ENCODE measurements around the gene CELF4.

The CELF4 gene

DNA sequence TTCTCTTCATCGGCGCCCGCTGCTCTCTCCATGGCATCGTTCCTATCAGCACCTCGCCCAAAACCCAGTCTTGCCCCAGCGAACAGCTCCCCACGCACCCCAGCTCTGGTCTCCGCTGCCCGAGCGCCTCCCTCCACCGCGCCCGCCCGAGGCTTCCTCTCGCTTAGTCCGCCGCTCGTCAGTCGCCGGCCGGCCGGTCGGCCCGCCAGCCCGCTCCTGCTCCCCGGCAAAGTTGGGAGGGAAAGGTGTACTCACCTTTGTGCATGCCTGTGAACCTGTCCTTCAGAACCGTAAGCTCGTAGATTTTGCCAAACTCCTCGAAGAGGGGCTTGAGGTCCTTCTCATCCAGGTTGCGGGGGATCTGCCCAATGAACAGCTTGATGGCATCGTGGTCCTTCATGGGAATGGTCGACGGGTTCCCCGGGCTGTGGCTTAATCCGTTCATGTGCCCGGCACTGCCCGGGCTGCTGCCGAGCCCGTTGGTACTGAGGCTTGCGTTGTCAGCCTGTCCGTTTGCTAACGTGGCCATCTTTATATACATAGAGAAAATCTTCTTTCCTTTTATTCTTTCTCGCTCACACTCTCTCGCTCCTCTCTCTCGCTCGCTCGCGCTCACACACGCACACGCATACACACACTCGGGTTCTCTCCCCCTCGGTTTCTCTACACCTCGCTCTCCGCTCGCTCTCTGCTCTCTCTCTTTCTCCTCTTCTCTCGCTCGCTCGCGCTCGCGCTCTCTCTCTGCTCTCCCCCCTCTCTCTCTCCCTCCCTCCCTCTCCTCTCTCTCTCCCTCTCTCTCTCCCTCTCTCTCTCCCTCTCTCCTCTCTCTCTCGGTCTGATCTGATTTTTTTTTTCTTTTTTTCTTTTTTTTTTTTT is at the start of gene CELF4:
Gene CELF4, minus strand, starts transcription at position 698 of the 876 bp plus-strand sequence.
- DNase-seq = peak in 21 of 56 donors; percentile 8 to 67 (median 47)

- no peak for DNase-seq
Observed at GRCh38 chr18:37613253-37613565, 47.6 kb upstream of the CELF4 start.

DNA sequence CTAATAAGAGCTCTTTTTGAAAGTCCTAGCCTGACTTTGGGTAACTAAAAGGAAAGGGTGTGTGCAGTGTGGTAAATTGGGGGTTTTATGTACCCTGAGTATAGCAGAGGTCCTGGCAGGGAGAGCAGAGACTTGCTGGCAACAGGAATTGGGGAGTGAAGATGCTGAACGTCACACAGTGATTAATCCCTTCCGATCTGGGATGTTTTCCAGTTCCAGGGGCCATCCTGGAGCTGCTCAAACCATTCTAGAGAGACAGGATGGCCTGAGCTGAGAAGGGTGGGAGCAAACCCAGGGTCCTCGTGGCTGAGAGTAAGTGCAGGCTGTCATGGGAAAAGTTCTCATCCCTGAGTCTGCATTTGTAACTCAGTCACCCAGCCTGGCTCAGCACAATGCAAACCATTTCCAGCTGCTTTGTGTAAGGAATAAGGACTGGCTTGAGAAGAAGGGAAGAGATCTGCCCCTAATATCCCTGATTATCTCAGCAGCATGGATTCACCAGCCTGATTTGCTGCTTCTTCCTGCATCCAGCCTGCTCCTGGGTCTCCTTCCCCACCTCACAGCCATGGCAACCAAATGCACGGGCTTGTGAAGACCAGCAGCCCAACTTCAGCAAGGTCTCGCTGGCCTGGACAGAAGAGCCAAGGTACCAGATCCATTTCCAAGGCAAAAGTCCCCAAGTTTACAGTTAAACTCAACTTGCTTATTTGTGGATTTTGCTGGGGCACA is 47.1 kb upstream of the CELF4 start:
- DNase-seq = no peak

DNA sequence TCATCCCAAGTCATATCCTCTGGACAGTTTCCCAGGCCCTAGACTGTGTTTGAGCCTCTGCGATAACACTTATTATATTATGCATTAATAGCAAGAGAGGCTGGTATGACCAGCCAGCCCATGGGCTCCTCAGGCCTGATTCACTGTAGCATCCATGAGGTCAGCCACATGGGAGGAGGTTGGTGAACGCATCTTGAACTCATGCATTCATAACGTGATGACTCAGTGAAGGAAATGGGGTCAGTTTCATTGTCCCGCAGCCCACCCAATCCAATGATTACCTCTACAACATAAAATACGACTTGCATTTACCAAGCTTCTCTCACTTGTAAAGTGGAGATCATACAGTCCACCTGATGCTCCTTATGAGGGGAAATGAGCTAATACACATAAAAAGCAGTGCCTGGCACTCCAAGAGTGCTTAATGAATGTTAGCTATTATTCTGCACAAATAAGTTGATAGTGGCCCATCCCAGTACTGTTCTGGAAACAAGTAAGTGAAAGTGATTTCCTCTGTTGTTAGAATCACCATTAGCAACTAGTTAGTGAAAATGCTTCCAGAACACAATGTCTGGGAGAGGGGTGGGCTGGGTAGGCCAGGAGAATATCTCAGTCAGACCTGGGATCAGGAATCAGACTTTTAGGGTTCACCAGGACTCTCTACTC is 46.1 kb upstream of the CELF4 start:
- DNase-seq = no peak

- DNase-seq = no peak
Observed at GRCh38 chr18:37608876-37609275, 43.3 kb upstream of the CELF4 start.

GRCh38 chr18:37607281-37607680 is 41.7 kb upstream of the CELF4 start:
- no peak for DNase-seq

GRCh38 chr18:37604032-37604431 is 38.4 kb upstream of the CELF4 start:
- DNase-seq = peak in 2 of 56 donors; percentile 11 to 27

- DNase-seq = no peak
Observed at GRCh38 chr18:37598966-37599896, 33.6 kb upstream of the CELF4 start.

GRCh38 chr18:37598396-37598795 is 32.8 kb upstream of the CELF4 start:
- no peak for DNase-seq

- no peak for DNase-seq
Observed at GRCh38 chr18:37590346-37590745, 24.7 kb upstream of the CELF4 start.

- no peak for DNase-seq
Observed at GRCh38 chr18:37588289-37588688, 22.7 kb upstream of the CELF4 start.

DNA sequence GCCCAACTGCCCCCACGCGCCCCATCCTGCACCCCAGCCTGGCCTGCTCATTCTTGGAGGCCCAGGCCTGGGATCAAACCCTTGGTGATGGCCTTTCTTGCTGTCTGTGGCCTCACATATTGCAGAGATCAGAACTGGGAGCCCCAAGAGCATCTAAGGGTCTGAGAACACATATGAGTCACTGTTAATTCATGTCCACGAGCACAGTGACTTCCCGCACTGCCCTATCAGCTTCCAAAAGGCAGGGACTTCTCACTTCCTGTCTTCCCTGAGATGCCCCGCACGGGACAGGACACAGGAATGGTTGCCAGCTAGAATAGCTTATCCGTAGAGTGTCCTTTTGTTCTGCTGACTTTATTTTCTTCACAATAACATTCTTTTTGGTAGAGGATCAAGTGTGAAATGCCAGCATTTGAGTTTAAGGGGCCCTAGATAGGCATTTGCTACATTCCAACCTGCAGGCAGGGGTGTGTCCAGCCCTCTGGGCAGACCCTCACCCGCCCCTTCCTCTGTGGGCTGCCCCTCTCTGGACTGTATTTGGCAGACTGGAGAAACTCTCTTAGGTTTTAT is 21.1 kb upstream of the CELF4 start:
- DNase-seq = no peak

GRCh38 chr18:37584952-37585695 is 19.5 kb upstream of the CELF4 start:
- DNase-seq = no peak

- no peak for DNase-seq
Observed at GRCh38 chr18:37584217-37584616, 18.6 kb upstream of the CELF4 start.

- peak in 5 of 56 donors; percentile 11 to 51 (median 39) for DNase-seq
Observed at GRCh38 chr18:37582261-37582660, 16.7 kb upstream of the CELF4 start.

DNA sequence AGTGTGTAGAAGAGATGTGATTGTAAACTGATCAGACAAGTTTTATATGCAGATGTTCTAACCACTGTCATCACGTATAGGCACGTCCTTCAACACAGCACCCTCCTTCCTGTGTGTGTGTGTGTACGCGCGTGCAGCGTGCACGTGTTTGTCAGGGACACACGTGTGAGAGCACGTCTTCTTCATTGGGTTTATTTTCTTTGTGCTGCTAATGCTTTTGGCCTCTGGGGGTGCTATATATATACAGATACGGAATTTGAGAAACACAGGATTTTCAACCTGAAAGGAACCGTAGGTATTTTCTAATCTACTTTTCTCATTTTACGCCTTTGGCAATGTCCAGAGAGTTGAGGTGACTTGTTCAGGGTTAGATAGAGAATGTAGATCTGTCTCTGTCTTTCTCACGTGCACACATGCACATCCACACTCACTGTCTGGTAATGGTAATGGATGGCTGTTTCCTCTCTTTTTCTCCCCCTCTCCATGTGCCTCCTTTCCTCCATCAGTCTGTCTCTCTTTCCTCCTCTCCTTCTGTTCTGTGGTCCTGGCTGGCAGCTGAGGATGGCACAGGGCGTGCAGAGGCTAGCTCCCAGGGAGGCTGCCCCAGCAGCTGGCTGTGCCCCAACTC is 13.4 kb upstream of the CELF4 start:
- DNase-seq = peak in 6 of 56 donors; percentile 15 to 50 (median 26)

GRCh38 chr18:37578182-37578678 is 12.6 kb upstream of the CELF4 start:
- no peak for DNase-seq

GRCh38 chr18:37577051-37577611 is 11.5 kb upstream of the CELF4 start:
- DNase-seq = no peak

- DNase-seq = no peak
Observed at GRCh38 chr18:37575646-37576045, 10.0 kb upstream of the CELF4 start.

All from amygdala (tissue), 56 donors.